GM18870 (cell line): ENCODE data around the gene RAB3IP.

Source experiments
- ATAC-seq: cut with Tn5 transposase; IDR thresholded peaks from one replicate; pipeline ENCODE4 v1.9.1; 2021; ENCODE audit warnings: moderate library complexity; ENCODE audit not compliant: unreplicated experiment

Gene RAB3IP, protein sequence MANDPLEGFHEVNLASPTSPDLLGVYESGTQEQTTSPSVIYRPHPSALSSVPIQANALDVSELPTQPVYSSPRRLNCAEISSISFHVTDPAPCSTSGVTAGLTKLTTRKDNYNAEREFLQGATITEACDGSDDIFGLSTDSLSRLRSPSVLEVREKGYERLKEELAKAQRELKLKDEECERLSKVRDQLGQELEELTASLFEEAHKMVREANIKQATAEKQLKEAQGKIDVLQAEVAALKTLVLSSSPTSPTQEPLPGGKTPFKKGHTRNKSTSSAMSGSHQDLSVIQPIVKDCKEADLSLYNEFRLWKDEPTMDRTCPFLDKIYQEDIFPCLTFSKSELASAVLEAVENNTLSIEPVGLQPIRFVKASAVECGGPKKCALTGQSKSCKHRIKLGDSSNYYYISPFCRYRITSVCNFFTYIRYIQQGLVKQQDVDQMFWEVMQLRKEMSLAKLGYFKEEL

GRCh38 chr12:69738351-69739286, at the start of gene RAB3IP:
Gene RAB3IP (plus strand): TSS chr12:69738860. CDS start chr12:69755409, 16,549 bp downstream.
- peak; percentile 65 for ATAC-seq

- ATAC-seq, result no peak
These were observed 49.0 kb upstream of the RAB3IP start for GRCh38 chr12:69689638-69690037.

DNA sequence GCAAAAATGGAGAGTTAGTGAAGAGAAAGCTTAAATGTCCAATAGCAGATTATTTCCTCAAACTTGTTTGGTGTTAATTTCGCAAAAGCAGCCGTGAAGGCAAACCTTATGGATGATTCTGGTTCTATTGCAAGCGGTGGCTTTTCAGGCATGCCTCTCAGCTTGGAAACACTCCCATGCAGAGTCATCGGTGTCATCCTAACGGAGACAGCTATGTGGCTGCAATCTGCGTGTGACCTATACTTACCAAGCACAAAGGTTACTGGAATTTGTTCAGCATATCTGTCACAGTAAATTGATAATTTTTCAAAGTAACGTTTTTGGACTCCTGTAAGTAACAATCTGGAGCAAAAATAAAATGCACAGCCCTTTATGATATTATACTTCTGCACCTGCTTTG, 44.5 kb upstream of the RAB3IP start:
- no peak for ATAC-seq

DNA sequence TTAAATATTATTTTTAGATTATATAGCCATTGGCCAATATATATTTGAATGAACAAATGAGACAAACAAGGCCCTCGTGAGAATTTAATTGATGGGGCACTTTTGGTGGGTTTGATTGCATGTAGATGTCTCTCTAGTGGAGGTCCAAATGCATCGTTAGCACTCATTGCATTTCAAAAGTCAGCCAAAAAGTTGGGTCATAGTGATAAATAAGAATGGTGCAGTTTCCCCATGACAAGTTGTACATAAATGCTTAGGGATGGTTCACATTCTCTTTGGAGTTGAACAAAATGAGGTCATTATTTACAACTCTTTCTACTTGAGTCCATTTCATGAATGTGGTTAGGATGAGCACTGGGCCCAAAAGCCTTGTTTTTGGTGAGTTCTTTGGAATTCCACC, 40.6 kb upstream of the RAB3IP start:
- ATAC-seq, result no peak

DNA sequence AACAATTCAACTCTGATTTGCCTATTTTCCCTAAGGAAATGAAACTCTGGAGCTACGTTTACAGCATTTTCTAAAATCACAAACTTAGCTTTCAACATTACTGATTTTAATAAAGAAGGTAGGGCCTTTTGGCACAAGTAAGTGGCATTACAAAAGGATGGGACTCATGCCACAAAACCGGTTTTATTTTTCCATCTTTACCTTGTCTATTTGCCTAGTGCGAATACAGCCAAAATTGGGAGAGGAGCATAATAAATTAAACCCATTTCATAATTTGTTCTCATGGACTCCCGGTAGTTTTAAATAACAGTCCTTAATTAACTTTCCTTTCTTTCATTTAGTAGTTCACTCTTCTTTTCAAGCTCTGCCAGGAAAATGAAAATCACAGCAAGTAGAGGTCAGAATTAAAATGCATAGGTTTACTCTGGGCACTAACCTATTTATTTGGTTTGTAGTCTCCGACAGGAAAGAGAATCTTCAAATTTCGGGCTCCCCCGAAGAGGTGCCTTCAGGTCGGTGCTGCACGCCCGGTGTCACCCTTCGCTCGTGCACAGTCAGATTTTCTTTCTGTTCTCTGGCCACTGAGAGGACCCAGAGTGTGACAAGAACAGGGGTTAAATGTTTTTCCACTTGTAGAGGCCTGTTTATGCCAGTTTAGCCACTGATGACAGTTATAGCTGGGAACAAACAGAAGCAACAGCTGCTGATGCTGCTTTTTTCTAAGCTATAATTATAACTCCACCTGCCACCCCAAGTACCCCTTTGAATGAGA, 39.7 kb upstream of the RAB3IP start, which contains the start of gene BEST3:
Gene BEST3 (minus strand): TSS at position 535 of the 772 bp plus-strand sequence. CDS start 1,505 bp downstream, outside the sequence.
- no peak for ATAC-seq

DNA sequence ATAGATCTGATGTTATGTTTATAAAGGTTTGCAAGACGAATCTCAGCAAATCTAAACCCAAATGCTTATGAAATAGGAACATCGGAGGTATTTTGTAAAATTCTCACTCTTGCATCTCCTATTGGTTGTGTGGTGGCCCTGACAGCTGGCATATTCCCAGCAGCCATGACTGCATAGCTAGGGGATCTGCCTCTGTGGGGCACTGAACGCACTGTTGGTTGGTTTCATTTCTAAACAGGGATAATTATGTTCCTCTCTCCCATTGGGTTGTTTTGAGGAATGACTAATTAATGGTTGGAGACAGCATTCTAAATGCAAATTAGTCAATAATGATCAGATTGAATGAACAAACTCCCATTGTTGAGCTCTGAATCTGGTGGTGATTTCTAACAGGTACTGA, 36.8 kb upstream of the RAB3IP start:
- no peak for ATAC-seq

- ATAC-seq, result no peak
These were observed 35.5 kb upstream of the RAB3IP start for GRCh38 chr12:69703146-69703642.

DNA sequence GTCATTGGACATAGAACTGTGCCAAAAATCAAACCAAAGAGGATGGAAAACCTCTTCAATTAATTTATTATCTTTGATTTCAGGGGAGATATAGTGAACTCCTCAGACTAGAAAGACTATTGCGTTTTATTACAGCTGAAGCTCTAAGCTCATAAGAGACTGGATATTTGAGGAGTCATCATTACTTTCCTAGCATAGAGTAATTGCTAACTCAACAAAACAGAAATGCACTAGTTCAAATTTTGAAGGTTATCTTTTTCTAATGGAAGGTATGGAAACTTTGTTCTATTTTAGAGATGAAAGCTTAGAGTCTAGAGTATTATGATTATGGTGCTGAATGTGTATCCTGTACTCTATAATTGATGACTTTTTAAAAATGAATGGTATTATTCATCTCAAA, 34.3 kb upstream of the RAB3IP start:
- no peak for ATAC-seq

- ATAC-seq, result no peak
These were observed 30.0 kb upstream of the RAB3IP start for GRCh38 chr12:69708649-69709048.

- no peak for ATAC-seq
These were observed 25.8 kb upstream of the RAB3IP start for GRCh38 chr12:69712826-69713225.

GRCh38 chr12:69714542-69714941, 24.1 kb upstream of the RAB3IP start:
- no peak for ATAC-seq

- ATAC-seq, result no peak
These were observed 19.0 kb upstream of the RAB3IP start for GRCh38 chr12:69719336-69720316.

GRCh38 chr12:69720750-69721149, 17.9 kb upstream of the RAB3IP start:
- ATAC-seq, result no peak

DNA sequence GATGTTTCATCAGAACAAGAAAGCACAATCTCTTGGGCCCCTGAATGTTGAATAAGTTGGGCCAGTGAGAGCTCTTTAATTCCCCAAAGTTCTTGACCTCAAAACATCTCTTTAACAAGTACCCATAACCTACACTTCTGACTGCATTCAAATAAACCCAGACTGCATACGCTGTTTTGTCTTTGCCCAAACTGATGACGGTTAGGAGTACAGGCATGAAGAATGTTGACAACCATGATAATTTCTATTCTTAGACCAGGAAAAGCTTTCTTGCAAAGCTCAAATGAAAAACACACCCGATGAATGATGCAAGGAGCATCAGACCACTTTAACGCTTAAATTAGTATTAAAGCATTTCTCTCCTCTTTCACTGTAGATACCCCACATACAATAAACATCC, 11.7 kb upstream of the RAB3IP start:
- ATAC-seq, result no peak

GRCh38 chr12:69732088-69732487, 6.6 kb upstream of the RAB3IP start:
- no peak for ATAC-seq

GRCh38 chr12:69733638-69734037, 5.0 kb upstream of the RAB3IP start:
- no peak for ATAC-seq

GRCh38 chr12:69739287-69740191, 879 bp downstream of the RAB3IP start:
- ATAC-seq, result peak; percentile 41

DNA sequence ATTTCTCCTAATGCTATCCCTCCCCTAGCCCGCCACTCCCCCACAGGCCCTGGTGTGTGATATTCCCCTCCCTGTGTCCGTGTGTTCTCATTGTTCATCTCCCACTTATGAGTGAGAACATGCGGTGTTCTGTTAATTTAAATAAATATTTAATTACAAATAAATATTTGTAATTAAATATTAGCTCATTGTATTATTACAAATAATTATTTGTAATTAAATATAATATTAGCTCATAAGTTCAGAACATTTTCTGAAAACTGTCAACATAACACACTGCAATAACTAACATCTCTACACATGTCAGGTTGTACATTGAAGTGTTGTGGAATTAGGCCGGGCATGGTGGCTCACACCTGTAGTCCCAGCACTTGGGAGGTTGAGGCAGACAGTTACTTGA, 5.4 kb downstream of the RAB3IP start:
- no peak for ATAC-seq
